ENCODE results near the gene CEP170B. TPM values are rescaled to one million over a fixed set of nuclear protein-coding genes. Genes with fewer than 3 reads are reported as not detected.

Gene CEP170B
- total and polyA plus RNA-seq, 12 donors: 2.4 to 29.4 (median 18.3) TPM

- DNase-seq: no peak
- 86 to 97% (median 91%) methylated on average over 7 to 16 of the region's 16 CpGs for WGBS, 4 donors
- Histone ChIP-seq H3K4me1 (replicated peaks in 1 of 2) (peaks cover 0 to 6% of the 10 kb centered on the region in 2 donors), H3K9me3 (replicated peaks in 1 of 3) (no peaks in the 10 kb centered on the region), H3K36me3 (replicated peaks in 1 of 2) (peaks cover 0 to 13% of the 10 kb centered on the region in 2 donors), H3K27ac (no peak overlapping the region), H3K27me3 (no peaks in the 10 kb centered on the region), H3K4me3 (no peak overlapping the region)
- no peak for TF ChIP-seq POLR2A (IDR thresholded peaks at IDR 0.05)
- TF ChIP-seq, protein P1, sequence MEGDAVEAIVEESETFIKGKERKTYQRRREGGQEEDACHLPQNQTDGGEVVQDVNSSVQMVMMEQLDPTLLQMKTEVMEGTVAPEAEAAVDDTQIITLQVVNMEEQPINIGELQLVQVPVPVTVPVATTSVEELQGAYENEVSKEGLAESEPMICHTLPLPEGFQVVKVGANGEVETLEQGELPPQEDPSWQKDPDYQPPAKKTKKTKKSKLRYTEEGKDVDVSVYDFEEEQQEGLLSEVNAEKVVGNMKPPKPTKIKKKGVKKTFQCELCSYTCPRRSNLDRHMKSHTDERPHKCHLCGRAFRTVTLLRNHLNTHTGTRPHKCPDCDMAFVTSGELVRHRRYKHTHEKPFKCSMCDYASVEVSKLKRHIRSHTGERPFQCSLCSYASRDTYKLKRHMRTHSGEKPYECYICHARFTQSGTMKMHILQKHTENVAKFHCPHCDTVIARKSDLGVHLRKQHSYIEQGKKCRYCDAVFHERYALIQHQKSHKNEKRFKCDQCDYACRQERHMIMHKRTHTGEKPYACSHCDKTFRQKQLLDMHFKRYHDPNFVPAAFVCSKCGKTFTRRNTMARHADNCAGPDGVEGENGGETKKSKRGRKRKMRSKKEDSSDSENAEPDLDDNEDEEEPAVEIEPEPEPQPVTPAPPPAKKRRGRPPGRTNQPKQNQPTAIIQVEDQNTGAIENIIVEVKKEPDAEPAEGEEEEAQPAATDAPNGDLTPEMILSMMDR (IDR thresholded peaks at IDR 0.05): no peak
- intact Hi-C loops (cut with DNase I): no loop called here
Observed at GRCh38 chr14:104874571-104875411, 9.7 kb downstream of the CEP170B start.

- intact Hi-C loops (cut with DNase I): no loop called here
- TF ChIP-seq, protein P1 (IDR thresholded peaks at IDR 0.05): no peak
- no peak for TF ChIP-seq POLR2A (IDR thresholded peaks at IDR 0.05)
- DNase-seq: no peak
- Histone ChIP-seq H3K4me3 (no peak overlapping the region), H3K4me1 (replicated peaks in 1 of 2) (peaks cover 0 to 6% of the 10 kb centered on the region in 2 donors), H3K27me3 (no peaks in the 10 kb centered on the region), H3K9me3 (replicated peaks in 1 of 3) (no peaks in the 10 kb centered on the region), H3K36me3 (replicated peaks in 1 of 2) (peaks cover 0 to 17% of the 10 kb centered on the region in 2 donors), H3K27ac (no peak overlapping the region)
- WGBS, 4 donors: 83 to 91% (median 90%) methylated on average over 9 to 13 of the region's 13 CpGs
Observed at GRCh38 chr14:104875412-104875751, 10.3 kb downstream of the CEP170B start.

DNA sequence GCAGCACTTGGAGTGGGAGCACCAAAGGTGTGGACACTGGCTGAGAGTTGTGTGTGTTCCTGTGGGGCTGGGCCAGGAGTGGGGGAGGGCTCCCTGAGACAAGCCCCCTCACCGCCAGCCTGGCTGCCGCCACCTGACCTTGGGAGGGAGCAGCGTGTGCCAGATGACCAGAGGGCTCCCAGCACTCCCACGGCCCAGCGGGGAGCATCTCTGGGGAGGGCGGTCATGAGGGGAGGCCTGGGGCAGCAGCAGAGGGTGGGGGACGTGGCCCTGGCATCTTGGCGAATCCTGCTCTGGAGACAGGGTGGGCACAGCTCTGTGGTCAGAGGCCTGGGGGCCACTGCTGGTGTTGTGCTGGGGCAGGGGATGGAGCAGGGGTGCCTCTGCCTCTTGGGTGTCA is 10.7 kb downstream of the CEP170B start:
- Histone ChIP-seq H3K27ac (no peak overlapping the region), H3K4me1 (replicated peaks in 1 of 2) (peaks cover 0 to 6% of the 10 kb centered on the region in 2 donors), H3K4me3 (no peak overlapping the region), H3K36me3 (replicated peaks in 1 of 2) (peaks cover 0 to 21% of the 10 kb centered on the region in 2 donors), H3K9me3 (replicated peaks in 1 of 3) (no peaks in the 10 kb centered on the region), H3K27me3 (no peaks in the 10 kb centered on the region)
- intact Hi-C loops (cut with DNase I): no loop called here
- no peak for DNase-seq
- TF ChIP-seq POLR2A (IDR thresholded peaks at IDR 0.05): no peak
- 60 to 86% (median 70%) methylated on average over 1 to 8 of the region's 8 CpGs for WGBS, 4 donors

- Histone ChIP-seq H3K9me3 (replicated peaks in 1 of 3) (no peaks in the 10 kb centered on the region), H3K36me3 (replicated peaks in 1 of 2) (peaks cover 0 to 22% of the 10 kb centered on the region in 2 donors), H3K27ac (no peak overlapping the region), H3K4me1 (replicated peaks in 1 of 2) (peaks cover 0 to 6% of the 10 kb centered on the region in 2 donors), H3K4me3 (no peak overlapping the region), H3K27me3 (no peaks in the 10 kb centered on the region)
- WGBS, 4 donors: 65 to 92% (median 83%) methylated on average over 3 to 8 of the region's 8 CpGs
- no peak for DNase-seq
- TF ChIP-seq, protein P1 (IDR thresholded peaks at IDR 0.05): no peak
- no peak for TF ChIP-seq POLR2A (IDR thresholded peaks at IDR 0.05)
- intact Hi-C loops (cut with DNase I): no loop called here
Observed at GRCh38 chr14:104876251-104876699, 11.2 kb downstream of the CEP170B start.
